ENCODE measurements around the gene MDP1. TPM values are rescaled to one million over a fixed set of nuclear protein-coding genes. Genes with fewer than 3 reads are reported as not detected.

Gene MDP1
- total RNA-seq, 4 donors from 2014 or later = 9.7 to 12.2 (median 10.7) TPM

DNA sequence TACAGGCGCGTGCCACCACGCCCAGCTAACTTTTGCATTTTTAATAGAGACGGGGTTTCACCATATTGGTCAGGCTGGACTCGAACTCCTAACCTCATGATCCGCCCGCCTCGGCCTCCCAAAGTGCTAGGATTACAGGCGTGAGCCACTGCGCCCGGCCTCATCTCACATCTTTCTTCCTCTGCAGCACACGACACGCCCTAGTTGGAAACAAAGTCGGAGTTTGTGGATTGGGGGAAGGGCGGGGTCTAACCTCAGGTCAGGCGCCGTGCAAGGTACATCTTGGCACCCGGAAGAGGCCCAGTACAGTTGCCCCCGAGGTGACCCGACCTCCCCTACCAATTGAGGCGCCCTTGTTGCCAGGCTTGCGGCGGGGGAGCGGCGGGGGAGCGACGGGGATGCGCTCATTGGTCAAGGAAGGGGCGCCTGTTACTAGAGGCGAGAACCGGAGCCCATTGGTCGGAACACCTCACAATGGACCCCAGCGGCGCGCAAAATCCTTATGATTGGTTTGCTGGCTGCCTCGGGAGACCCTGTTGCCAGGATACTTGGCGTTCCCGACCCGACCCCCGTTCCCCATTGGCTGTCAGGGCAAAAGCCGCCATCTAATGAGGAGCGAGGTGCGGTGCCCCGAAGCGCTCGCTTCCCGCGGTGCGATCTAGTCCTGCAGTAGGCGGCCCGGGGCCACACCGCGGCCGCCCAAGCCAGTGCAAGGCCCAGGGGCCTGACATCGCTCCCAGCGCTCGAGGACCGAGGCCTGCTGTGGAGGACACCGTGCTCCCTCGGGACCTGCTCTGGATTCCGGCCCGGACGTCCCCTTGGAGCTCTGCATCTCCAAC is 44.2 kb downstream of the MDP1 start, which contains the start of gene REC8:
Gene REC8 (plus strand): TSS at position 659 of the 839 bp plus-strand sequence. CDS start 473 bp downstream, outside the sequence.
- 43 to 44% methylated on average over 61 to 62 of the region's 63 CpGs for WGBS, 2 donors
- no peak for DNase-seq (ENCODE audit: low spot score in 2 of 2)
- no peak within 1 kb of the TSS for H3K4me3 ChIP-seq (ENCODE audit: low read depth, poor library complexity, severe bottlenecking)
- intact Hi-C loops (cut with DNase I; ENCODE audit: low total_unique reads) = no loop called here
- TF ChIP-seq CTCF (IDR thresholded peaks at IDR 0.05) (no peak), POLR2A (IDR thresholded peaks at IDR 0.05) (no peak)

- no peak overlapping the region for H3K4me3 ChIP-seq (ENCODE audit: low read depth, poor library complexity, severe bottlenecking)
- DNase-seq (ENCODE audit: low spot score in 2 of 2) = no peak
- 86 to 89% methylated on average over 3 of the region's 3 CpGs for WGBS, 2 donors
- TF ChIP-seq POLR2A (IDR thresholded peaks at IDR 0.05) = no peak
- peak in 1 of 3 donors; percentile 23 for TF ChIP-seq CTCF (IDR thresholded peaks at IDR 0.05)
- intact Hi-C loops (cut with DNase I; ENCODE audit: low total_unique reads) = no loop called here
Observed at GRCh38 chr14:24167469-24168114, 48.3 kb downstream of the MDP1 start.

- WGBS, 2 donors = 92 to 93% methylated on average over 5 of the region's 5 CpGs
- TF ChIP-seq POLR2A (IDR thresholded peaks at IDR 0.05) (no peak), CTCF (IDR thresholded peaks at IDR 0.05) (no peak)
- intact Hi-C loops (cut with DNase I; ENCODE audit: low total_unique reads) = no loop called here
- no peak overlapping the region for H3K4me3 ChIP-seq (ENCODE audit: low read depth, poor library complexity, severe bottlenecking)
- no peak for DNase-seq (ENCODE audit: low spot score in 2 of 2)
Observed at GRCh38 chr14:24165785-24166184, 50.1 kb downstream of the MDP1 start.

DNA sequence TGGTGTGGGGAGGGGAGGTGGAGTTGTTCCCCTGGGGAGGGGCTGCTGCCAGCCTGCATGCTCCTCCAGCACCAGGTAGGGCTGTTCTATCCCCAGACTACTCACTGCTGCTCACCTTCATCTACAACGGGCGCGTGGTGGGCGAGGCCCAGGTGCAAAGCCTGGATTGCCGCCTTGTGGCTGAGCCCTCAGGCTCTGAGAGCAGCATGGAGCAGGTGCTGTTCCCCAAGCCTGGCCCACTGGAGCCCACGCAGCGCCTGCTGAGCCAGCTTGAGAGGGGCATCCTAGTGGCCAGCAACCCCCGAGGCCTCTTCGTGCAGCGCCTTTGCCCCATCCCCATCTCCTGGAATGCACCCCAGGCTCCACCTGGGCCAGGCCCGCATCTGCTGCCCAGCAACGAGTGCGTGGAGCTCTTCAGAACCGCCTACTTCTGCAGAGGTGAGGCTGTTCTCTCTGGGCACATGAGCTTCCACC is 51.3 kb downstream of the MDP1 start:
- no peak for DNase-seq (ENCODE audit: low spot score in 2 of 2)
- intact Hi-C loops (cut with DNase I; ENCODE audit: low total_unique reads) = no loop called here
- TF ChIP-seq CTCF (IDR thresholded peaks at IDR 0.05) (no peak), POLR2A (IDR thresholded peaks at IDR 0.05) (no peak)
- 59 to 72% methylated on average over 9 to 14 of the region's 14 CpGs for WGBS, 2 donors
- H3K4me3 ChIP-seq (ENCODE audit: low read depth, poor library complexity, severe bottlenecking) = no peak overlapping the region

Other genes starting within 250 kb of the MDP1 start
- 10 to 100 TPM; 15.8 to 40.4 (median 23.3) TPM for gene DHRS4L2, start 227.1 kb downstream of the MDP1 start, total RNA-seq
- 1 to 10 TPM; 2.8 to 7.6 (median 5.2) TPM for gene CARMIL3, start 164.1 kb downstream of the MDP1 start, total RNA-seq
- under 1 TPM in 1 of 4 donors, not detected in 3; 0.39 TPM for gene CPNE6, start 144.5 kb downstream of the MDP1 start, total RNA-seq
- gene PCK2, start 121.8 kb downstream of the MDP1 start, total RNA-seq = 10 to 100 TPM; 15.4 to 29.0 (median 21.0) TPM
- gene DCAF11, start 101.3 kb downstream of the MDP1 start, total RNA-seq = 100 to 1,000 TPM in 1 of 4 donors, 10 to 100 TPM in 3; 53.3 to 134 (median 64.3) TPM
- gene NRL, start 101.1 kb downstream of the MDP1 start, total RNA-seq = 1 to 10 TPM in 2 of 4 donors, under 1 TPM in 1, not detected in 1; 0.52 to 2.4 (median 2.2) TPM
- gene FITM1, start 85.4 kb downstream of the MDP1 start, total RNA-seq = 1 to 10 TPM in 2 of 4 donors, under 1 TPM in 1, not detected in 1; 0.61 to 1.3 (median 1.0) TPM
- 100 to 1,000 TPM in 3 of 4 donors, 10 to 100 TPM in 1; 81.3 to 125 (median 114) TPM for gene PSME1, start 79.9 kb downstream of the MDP1 start, total RNA-seq
- gene EMC9, start 74.5 kb downstream of the MDP1 start, total RNA-seq = 10 to 100 TPM; 13.3 to 21.8 (median 20.6) TPM
- gene PSME2, start 69.5 kb downstream of the MDP1 start, total RNA-seq = 10 to 100 TPM; 23.2 to 50.2 (median 31.2) TPM
- 10 to 100 TPM; 53.1 to 98.6 (median 77.3) TPM for gene RNF31, start 68.6 kb downstream of the MDP1 start, total RNA-seq
- gene IRF9, start 54.8 kb downstream of the MDP1 start, total RNA-seq = 10 to 100 TPM; 36.1 to 54.1 (median 44.2) TPM
- gene REC8, start 44.0 kb downstream of the MDP1 start, total RNA-seq = 1 to 10 TPM; 1.2 to 7.1 (median 2.4) TPM
- gene IPO4, start 27.2 kb downstream of the MDP1 start, total RNA-seq = 10 to 100 TPM; 25.1 to 40.0 (median 32.6) TPM
- 10 to 100 TPM; 44.6 to 64.4 (median 52.9) TPM for gene TM9SF1, start 20.6 kb downstream of the MDP1 start, total RNA-seq
- not detected for gene TSSK4, start 10.4 kb downstream of the MDP1 start, total RNA-seq
- 10 to 100 TPM; 50.3 to 99.6 (median 68.1) TPM for gene CHMP4A, start 2.6 kb downstream of the MDP1 start, total RNA-seq
- 100 to 1,000 TPM in 3 of 4 donors, 10 to 100 TPM in 1; 68.0 to 153 (median 107) TPM for gene NEDD8, start 16.3 kb upstream of the MDP1 start, total RNA-seq
- 10 to 100 TPM; 39.0 to 57.2 (median 49.0) TPM for gene GMPR2, start 16.9 kb upstream of the MDP1 start, total RNA-seq
- gene TINF2, start 26.6 kb upstream of the MDP1 start, total RNA-seq = 10 to 100 TPM; 52.5 to 70.9 (median 60.0) TPM
- 100 to 1,000 TPM; 160 to 283 (median 235) TPM for gene TGM1, start 47.1 kb upstream of the MDP1 start, total RNA-seq
- 10 to 100 TPM; 35.5 to 69.4 (median 44.7) TPM for gene RABGGTA, start 55.5 kb upstream of the MDP1 start, total RNA-seq
- gene DHRS1, start 83.7 kb upstream of the MDP1 start, total RNA-seq = 100 to 1,000 TPM in 1 of 4 donors, 10 to 100 TPM in 3; 55.0 to 112 (median 90.6) TPM
- gene NOP9, start 83.8 kb upstream of the MDP1 start, total RNA-seq = 10 to 100 TPM; 13.8 to 20.4 (median 17.6) TPM
- 10 to 100 TPM; 10.6 to 29.8 (median 25.1) TPM for gene CIDEB, start 91.9 kb upstream of the MDP1 start, total RNA-seq
- 100 to 1,000 TPM in 3 of 4 donors, 10 to 100 TPM in 1; 88.1 to 173 (median 147) TPM for gene LTB4R2, start 94.1 kb upstream of the MDP1 start, total RNA-seq
- gene LTB4R, start 95.4 kb upstream of the MDP1 start, total RNA-seq = 100 to 1,000 TPM in 1 of 4 donors, 10 to 100 TPM in 3; 58.9 to 118 (median 70.9) TPM
- gene ADCY4, start 119.0 kb upstream of the MDP1 start, total RNA-seq = 10 to 100 TPM in 3 of 4 donors, 1 to 10 TPM in 1; 6.7 to 22.8 (median 16.5) TPM
- gene RIPK3, start 123.9 kb upstream of the MDP1 start, total RNA-seq = 10 to 100 TPM in 1 of 4 donors, 1 to 10 TPM in 3; 6.3 to 18.0 (median 7.2) TPM
- 10 to 100 TPM in 3 of 4 donors, 1 to 10 TPM in 1; 8.3 to 26.1 (median 14.0) TPM for gene NFATC4, start 152.1 kb upstream of the MDP1 start, total RNA-seq
- 10 to 100 TPM; 17.7 to 37.8 (median 23.5) TPM for gene NYNRIN, start 182.9 kb upstream of the MDP1 start, total RNA-seq
- 1 to 10 TPM in 2 of 4 donors, under 1 TPM in 2; 0.76 to 1.4 (median 1.1) TPM for gene CBLN3, start 213.6 kb upstream of the MDP1 start, total RNA-seq
- gene KHNYN, start 213.9 kb upstream of the MDP1 start, total RNA-seq = 100 to 1,000 TPM in 1 of 4 donors, 10 to 100 TPM in 3; 66.0 to 147 (median 90.6) TPM
- 10 to 100 TPM; 21.0 to 39.1 (median 30.2) TPM for gene SDR39U1, start 226.7 kb upstream of the MDP1 start, total RNA-seq